IMR-90 (cell line): ENCODE data around the gene ARHGEF33. TPM values are rescaled to one million over a fixed set of nuclear protein-coding genes. Genes with fewer than 3 reads are reported as not detected.

ENCODE experiments used
- ATAC-seq: fragments of 200-7000 bp; cut with Tn5 transposase; 2 replicates; pipeline ENCODE4 v1.9.1; 2020; ENCODE audit warnings: low read depth, mild to moderate bottlenecking, moderate library complexity
- BruUV-seq: library from RNA; stranded (reverse); fragments of 400-500 nt; replicated peaks from 2 replicates; lab custom pipeline; 2021; lab: Mats Ljungman, UMichigan
- CTCF ChIA-PET: fragments of 300-600 bp; formaldehyde crosslinking; extraction: SDS; loops from one replicate; lab custom pipeline; 2021; ENCODE audit warnings: antibody characterized with exemption; lab: Yijun Ruan, JAX
- POLR2A ChIA-PET: fragments of 300-600 bp; sonication (Branson Sonifier 250); formaldehyde crosslinking; loops from one replicate; lab custom pipeline; 2022; ENCODE audit warnings: antibody characterized with exemption; ENCODE audit not compliant: unreplicated experiment; lab: Charles Lee
- DNase-seq: peaks from one replicate; pipeline ENCODE4 v3.0.0; 2013
- H2AFZ ChIP-seq: replicated peaks from 2 replicates; pipeline ENCODE3; 2013; ENCODE audit warnings: low read length, mild to moderate bottlenecking; ENCODE audit not compliant: poor library complexity
- H2AK5ac ChIP-seq: 2 replicates; pipeline ENCODE4 v1.6.1; 2013; ENCODE audit warnings: low read depth, low read length, inconsistent platforms
- H2AK9ac ChIP-seq: replicated peaks from 2 replicates; pipeline ENCODE3; 2013; ENCODE audit warnings: mild to moderate bottlenecking, low read depth, low read length, moderate library complexity; ENCODE audit not compliant: poor library complexity
- H2BK120ac ChIP-seq: 2 replicates; pipeline ENCODE4 v1.6.1; 2013; ENCODE audit warnings: low read depth, low read length, inconsistent platforms
- H2BK15ac ChIP-seq: 3 replicates; pipeline ENCODE4 v1.6.1; 2013; ENCODE audit warnings: low read depth, low read length, inconsistent platforms
- H2BK20ac ChIP-seq: 2 replicates; pipeline ENCODE4 v1.6.1; 2013; ENCODE audit warnings: low read depth, mild to moderate bottlenecking, inconsistent platforms, low read length, moderate library complexity
- H2BK5ac ChIP-seq: 2 replicates; pipeline ENCODE4 v1.6.1; 2013; ENCODE audit warnings: mild to moderate bottlenecking, low read depth, low read length, inconsistent platforms; ENCODE audit not compliant: poor library complexity, severe bottlenecking
- H3K14ac ChIP-seq: replicated peaks from 2 replicates; pipeline ENCODE4 v1.6.1; 2013; ENCODE audit warnings: low read depth, low read length, inconsistent platforms
- H3K18ac ChIP-seq: 2 replicates; pipeline ENCODE4 v1.6.1; 2013; ENCODE audit warnings: low read depth, low read length, control low read depth
- H3K23ac ChIP-seq: 2 replicates; pipeline ENCODE4 v1.6.1; 2013; ENCODE audit warnings: low read depth, low read length, inconsistent platforms
- H3K27ac ChIP-seq: 2 replicates; pipeline ENCODE4 v1.5.1; 2013; ENCODE audit warnings: mild to moderate bottlenecking, control low read depth, low read length; ENCODE audit not compliant: insufficient read depth
- H3K27me3 ChIP-seq: 2 replicates; pipeline ENCODE4 v1.6.1; 2013; ENCODE audit warnings: low read length; ENCODE audit not compliant: control insufficient read depth, insufficient read depth
- H3K36me3 ChIP-seq: 2 replicates; pipeline ENCODE4 v1.6.1; 2013; ENCODE audit warnings: low read length, mixed read lengths; ENCODE audit not compliant: control insufficient read depth, insufficient read depth
- H3K4ac ChIP-seq: 2 replicates; pipeline ENCODE4 v1.6.1; 2013; ENCODE audit warnings: low read depth, low read length, inconsistent platforms
- H3K4me1 ChIP-seq: 2 replicates; pipeline ENCODE4 v1.6.1; 2013; ENCODE audit warnings: low read length, mixed read lengths; ENCODE audit not compliant: control insufficient read depth, insufficient read depth
- H3K4me2 ChIP-seq: 2 replicates; pipeline ENCODE4 v1.6.1; 2013; ENCODE audit warnings: low read depth, mild to moderate bottlenecking, control low read depth, low read length, moderate library complexity
- H3K4me3 ChIP-seq: 2 replicates; pipeline ENCODE4 v1.5.1; 2013; ENCODE audit warnings: low read depth, mild to moderate bottlenecking, control low read depth, low read length, moderate library complexity; ENCODE audit not compliant: insufficient read depth
- H3K56ac ChIP-seq: 2 replicates; pipeline ENCODE4 v1.6.1; 2013; ENCODE audit warnings: low read length, inconsistent platforms; ENCODE audit not compliant: insufficient read depth; ENCODE audit errors: extremely low read depth
- H3K79me1 ChIP-seq, 2 experiments: 2 replicates each; pipeline ENCODE4 v1.6.1; 2013; ENCODE audit warnings: low read length in 2 of 2, inconsistent platforms in 1 of 2, low read depth in 1 of 2
- H3K9ac ChIP-seq: 2 replicates; pipeline ENCODE4 v1.6.1; 2013; ENCODE audit warnings: low read depth, low read length, control low read depth
- H3K9me1 ChIP-seq: 2 replicates; pipeline ENCODE4 v1.6.1; 2013; ENCODE audit warnings: low read length, inconsistent platforms; ENCODE audit not compliant: insufficient read depth
- H3K9me3 ChIP-seq: 2 replicates; pipeline ENCODE4 v1.6.1; 2013; ENCODE audit warnings: low read length; ENCODE audit not compliant: control insufficient read depth, insufficient read depth
- H4K20me1 ChIP-seq: 2 replicates; pipeline ENCODE4 v1.6.1; 2013; ENCODE audit warnings: low read length, inconsistent platforms; ENCODE audit not compliant: insufficient read depth
- H4K5ac ChIP-seq: 2 replicates; pipeline ENCODE4 v1.6.1; 2013; ENCODE audit warnings: mild to moderate bottlenecking, low read depth, low read length, control low read depth
- H4K8ac ChIP-seq, 2 experiments: 2 replicates each; pipeline ENCODE4 v1.6.1; 2013; ENCODE audit warnings: low read depth in 2 of 2, low read length in 2 of 2, control low read depth in 1 of 2, inconsistent platforms in 1 of 2
- H4K91ac ChIP-seq: 2 replicates; pipeline ENCODE4 v1.6.1; 2013; ENCODE audit warnings: low read depth, low read length, inconsistent platforms; ENCODE audit not compliant: insufficient read depth
- BHLHE40 ChIP-seq: fragments of 150-350 bp; IDR thresholded peaks from 2 replicates; pipeline ENCODE4 v1.6.1; 2016; ENCODE audit warnings: mild to moderate bottlenecking, low read depth, low read length
- CHD1 ChIP-seq: IDR thresholded peaks from 2 replicates; pipeline ENCODE4 v1.6.1; 2012; ENCODE audit warnings: low read depth, low read length, improper control_type of control experiment
- CTCF ChIP-seq: conservative IDR thresholded peaks from 2 replicates; pipeline ENCODE4 v1.5.1; 2012; ENCODE audit warnings: mild to moderate bottlenecking, low read depth, low read length, improper control_type of control experiment
- ELK1 ChIP-seq: fragments of 150-350 bp; IDR thresholded peaks from 2 replicates; pipeline ENCODE4 v1.6.1; 2016; ENCODE audit warnings: low read depth, mild to moderate bottlenecking, low read length, moderate library complexity, borderline replicate concordance
- FOS ChIP-seq: fragments of 150-350 bp; IDR thresholded peaks from 2 replicates; pipeline ENCODE4 v1.6.1; 2016; ENCODE audit warnings: low read depth, low read length
- MXI1 ChIP-seq: IDR thresholded peaks from 2 replicates; pipeline ENCODE4 v1.6.1; 2012; ENCODE audit warnings: low read depth, mild to moderate bottlenecking, low read length, moderate library complexity, borderline replicate concordance
- POLR2A ChIP-seq: IDR thresholded peaks from 2 replicates; pipeline ENCODE4 v1.6.1; 2012; ENCODE audit warnings: mild to moderate bottlenecking, low read depth, low read length
- RAD21 ChIP-seq: IDR thresholded peaks from 2 replicates; pipeline ENCODE4 v1.6.1; 2012; ENCODE audit warnings: low read length, improper control_type of control experiment
- RCOR1 ChIP-seq: IDR thresholded peaks from 2 replicates; pipeline ENCODE4 v1.6.1; 2012; ENCODE audit warnings: mild to moderate bottlenecking, low read length, improper control_type of control experiment; ENCODE audit not compliant: insufficient replicate concordance
- RFX5 ChIP-seq: IDR thresholded peaks from 2 replicates; pipeline ENCODE4 v1.8.0; 2012; ENCODE audit warnings: low read depth, mild to moderate bottlenecking, low read length, moderate library complexity
- USF2 ChIP-seq: fragments of 150-350 bp; IDR thresholded peaks from 2 replicates; pipeline ENCODE4 v1.6.1; 2017; ENCODE audit warnings: mild to moderate bottlenecking, antibody characterized with exemption, low read length, low read depth
- whole genome bisulfite sequencing, 2 experiments: methylation state at CpG; one replicate each; pipeline versions ENCODE4 v1.1.5 to v1.1.7; 2013; ENCODE audit warnings: missing lambda C conversion rate in 2 of 2; ENCODE audit not compliant: insufficient read length in 1 of 2; ENCODE audit errors: extremely low coverage in 2 of 2; 5-methylcytosine and 5-hydroxymethylcytosine counted together
- dilution Hi-C: fragments of 300-500 bp; cut with HindIII; formaldehyde crosslinking; loops from one replicate; pipeline ENCODE4 v1.14.3; 2018; ENCODE audit warnings: low sequenced_read_pairs; ENCODE audit not compliant: unreplicated experiment
- in situ Hi-C: fragments of 300-500 bp; cut with MboI; formaldehyde crosslinking; loops from 3 replicates; pipeline ENCODE4 v1.14.3; 2019; ENCODE audit warnings: low sequenced_read_pairs, inconsistent platforms, mixed read lengths
- intact Hi-C: fragments of 100-400 bp; cut with micrococcal nuclease; formaldehyde crosslinking; loops from 2 replicates; pipeline ENCODE4 v1.10.0; 2022
- polyA plus RNA-seq, 3 experiments: library from polyadenylated mRNA; depleted of rRNA; stranded (reverse); fragments of >200 nt; gene quantifications; 2 replicates each; pipeline ENCODE4 v1.2.3, GENCODE V29; 2012; ENCODE audit warnings: low replicate concordance in 1 of 3
- total RNA-seq: library from RNA; depleted of rRNA; stranded (reverse); fragments of >200 nt; gene quantifications from 2 replicates; pipeline ENCODE4 v1.2.3, GENCODE V29; 2012

The ARHGEF33 gene
- total and polyA plus RNA-seq, 2 of the 4 experiments (the other 2 are of a cell fraction), result 0.18 to 0.21 TPM

GRCh38 chr2:38937548-38937947 is 47.9 kb downstream of the ARHGEF33 start:
- no peak overlapping the region for H3K18ac ChIP-seq
- H3K56ac ChIP-seq, result no peak overlapping the region
- dilution Hi-C loops, result no loop called here
- no peaks in the 10 kb centered on the region; the same call in 1 of the 2 replicates for H3K27me3 ChIP-seq
- H3K27ac ChIP-seq, result no peak overlapping the region
- H2AK9ac ChIP-seq, result no peak overlapping the region
- no peak overlapping the region for H3K4me2 ChIP-seq
- ChIA-PET CTCF (no interaction called here), POLR2A (no interaction called here)
- no peak overlapping the region for H3K14ac ChIP-seq
- H3K9me1 ChIP-seq, result 0 out of 2 replicates have a peak, but pooled peaks cover 3% of the 10 kb centered on the region
- no CpG with 5 or more reads among the region's 3 CpGs for WGBS, 2 experiments
- no TSS peak for BruUV-seq
- H2BK120ac ChIP-seq, result no peak overlapping the region
- H3K36me3 ChIP-seq, result no peaks in the 10 kb centered on the region
- no peaks in the 10 kb centered on the region for H3K9me3 ChIP-seq
- DNase-seq (no peak), ATAC-seq (no peak)
- no peak overlapping the region for H2BK15ac ChIP-seq
- H3K9ac ChIP-seq, result no peak overlapping the region
- H4K20me1 ChIP-seq, result no peaks in the 10 kb centered on the region
- in situ Hi-C loops, result no loop called here
- no peak overlapping the region for H3K4ac ChIP-seq
- H2AFZ ChIP-seq, result peak overlapping the region; percentile 24
- H2AK5ac ChIP-seq, result no peak overlapping the region
- H3K79me1 ChIP-seq, result no peaks in the 10 kb centered on the region
- no peak overlapping the region for H4K5ac ChIP-seq
- no peak overlapping the region for H4K8ac ChIP-seq
- no peak overlapping the region for H2BK20ac ChIP-seq
- peaks cover 4% of the 10 kb centered on the region; the same call in 1 of the 2 replicates for H3K4me1 ChIP-seq
- H3K4me3 ChIP-seq, result no peak overlapping the region
- H3K23ac ChIP-seq, result no peak overlapping the region
- no peak for TF ChIP-seq MXI1
- TF ChIP-seq FOS, result no peak
- no peak for TF ChIP-seq CHD1
- TF ChIP-seq RAD21, result no peak
- no peak for TF ChIP-seq RCOR1
- TF ChIP-seq USF2, result no peak
- TF ChIP-seq RFX5, result no peak
- TF ChIP-seq CTCF, result no peak
- no peak for TF ChIP-seq ELK1
- TF ChIP-seq BHLHE40, result no peak
- TF ChIP-seq POLR2A, result no peak
- H4K91ac ChIP-seq, result no peak overlapping the region
- no peak overlapping the region for H2BK5ac ChIP-seq
- intact Hi-C loops, result no loop called here
